DND-41 (cell line): Measurements from ENCODE around the gene ABLIM2.

ENCODE experiments used
- ATAC-seq: fragments of 200-7000 bp; cut with Tn5 transposase; 3 replicates; pipeline ENCODE4 v1.9.1; 2021; ENCODE audit warnings: low read depth; ENCODE audit not compliant: insufficient read depth
- DNase-seq: peaks from one replicate; pipeline ENCODE4 v3.0.0-alpha.2; 2020
- H2AFZ ChIP-seq: 2 replicates; pipeline ENCODE4 v1.6.0; 2012; ENCODE audit warnings: low read depth, low read length
- H3K27ac ChIP-seq: 2 replicates; pipeline ENCODE4 v1.5.1; 2012; ENCODE audit warnings: low read length, inconsistent platforms
- H3K27me3 ChIP-seq: fragments of 200-600 bp; sonication (generic); 2 replicates; pipeline ENCODE4 v1.6.0; 2012; ENCODE audit warnings: low read length, mild to moderate bottlenecking, inconsistent platforms; ENCODE audit not compliant: insufficient read depth, poor library complexity
- H3K36me3 ChIP-seq: 2 replicates; pipeline ENCODE4 v1.5.1; 2012; ENCODE audit warnings: low read length, inconsistent platforms; ENCODE audit not compliant: insufficient read depth
- H3K4me1 ChIP-seq: 2 replicates; pipeline ENCODE4 v1.5.1; 2012; ENCODE audit warnings: mild to moderate bottlenecking, low read length; ENCODE audit not compliant: insufficient read depth
- H3K4me2 ChIP-seq: 2 replicates; pipeline ENCODE4 v1.6.0; 2012; ENCODE audit warnings: mild to moderate bottlenecking, moderate library complexity, low read length, inconsistent platforms; ENCODE audit not compliant: insufficient read depth
- H3K4me3 ChIP-seq, 2 experiments: fragments of 200-600 bp in 1 of 2; shearing (Covaris generic) in 1 of 2; 2 replicates each; pipeline ENCODE4 v1.5.1; 2012 to 2016; ENCODE audit warnings: inconsistent platforms in 2 of 2, low read length in 2 of 2, mild to moderate bottlenecking in 2 of 2, low read depth in 1 of 2, moderate library complexity in 1 of 2
- H3K79me2 ChIP-seq: 2 replicates; pipeline ENCODE4 v1.6.0; 2012; ENCODE audit warnings: low read length, inconsistent platforms; ENCODE audit not compliant: insufficient read depth
- H3K9ac ChIP-seq: 2 replicates; pipeline ENCODE4 v1.6.0; 2012; ENCODE audit warnings: low read depth, mild to moderate bottlenecking, inconsistent platforms, low read length, moderate library complexity
- H3K9me3 ChIP-seq: 2 replicates; pipeline ENCODE4 v1.5.1; 2012; ENCODE audit warnings: low read length, moderate library complexity, mild to moderate bottlenecking, inconsistent platforms; ENCODE audit not compliant: insufficient read depth, severe bottlenecking
- H4K20me1 ChIP-seq: 2 replicates; pipeline ENCODE4 v1.6.0; 2012; ENCODE audit warnings: low read length; ENCODE audit not compliant: insufficient read depth
- EZH2 ChIP-seq: IDR thresholded peaks from 3 replicates; pipeline ENCODE4 v1.6.1; 2012; ENCODE audit warnings: borderline replicate concordance, low read depth, mild to moderate bottlenecking, moderate library complexity, low read length, inconsistent platforms; ENCODE audit not compliant: severe bottlenecking
- TF ChIP-seq, protein P1 (sequence below): IDR thresholded peaks from 2 replicates; pipeline ENCODE4 v1.5.1; 2012; ENCODE audit warnings: borderline replicate concordance, low read length, moderate library complexity, mild to moderate bottlenecking; ENCODE audit not compliant: poor library complexity, severe bottlenecking; ENCODE audit errors: extremely low read depth

ABLIM2 gene

DNA sequence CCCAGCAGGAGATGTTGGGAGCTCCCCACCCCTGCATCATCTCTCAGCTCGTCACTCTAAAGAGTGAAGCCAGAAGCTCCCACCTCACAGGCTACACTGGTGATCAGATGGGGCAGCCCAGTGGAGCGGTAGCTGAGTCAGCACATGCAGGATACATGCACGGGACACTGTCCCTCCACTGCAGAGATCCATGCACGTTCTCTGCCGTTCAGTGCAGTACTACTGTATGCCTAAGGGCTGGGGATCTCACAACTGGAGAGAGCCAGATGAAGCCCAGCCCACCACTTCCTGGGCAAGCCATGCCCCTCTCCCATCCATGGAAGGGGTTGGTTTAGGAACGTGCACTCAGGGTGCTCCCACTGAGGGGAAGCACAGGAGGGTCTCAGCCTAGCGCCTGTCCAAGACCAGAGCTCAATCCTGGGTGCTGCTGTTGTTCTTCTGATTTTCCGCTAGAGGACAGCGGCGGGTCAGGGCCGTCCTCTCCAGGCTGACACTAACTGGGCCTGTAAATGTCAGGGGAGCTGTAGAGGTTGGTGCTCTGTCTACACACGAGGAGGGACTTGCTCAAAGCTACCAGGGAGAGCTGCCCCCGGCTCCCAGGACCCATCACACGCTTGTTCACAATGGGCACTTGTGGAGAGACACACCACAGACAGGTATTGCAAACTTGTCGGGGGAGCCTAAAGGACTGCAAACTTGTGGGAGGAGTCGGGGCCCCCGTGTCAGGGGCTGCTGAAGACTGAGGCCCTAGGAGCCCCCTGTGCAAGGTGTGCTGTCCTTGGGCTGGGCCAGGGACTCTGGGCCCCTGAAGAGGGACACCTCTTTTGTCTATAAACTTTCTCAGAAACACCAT, 18.2 kb upstream of the ABLIM2 start:
- H3K79me2 ChIP-seq: no peaks in the 10 kb centered on the region
- no peak overlapping the region for H2AFZ ChIP-seq
- H3K36me3 ChIP-seq: no peaks in the 10 kb centered on the region
- H3K4me1 ChIP-seq: peaks cover 12% of the 10 kb centered on the region
- ATAC-seq (peak; percentile 98), DNase-seq (peak; percentile 73)
- H4K20me1 ChIP-seq: 0 out of 2 replicates have a peak, but pooled peaks cover 4% of the 10 kb centered on the region
- H3K9me3 ChIP-seq: no peaks in the 10 kb centered on the region
- no peak for TF ChIP-seq EZH2
- TF ChIP-seq, protein P1, sequence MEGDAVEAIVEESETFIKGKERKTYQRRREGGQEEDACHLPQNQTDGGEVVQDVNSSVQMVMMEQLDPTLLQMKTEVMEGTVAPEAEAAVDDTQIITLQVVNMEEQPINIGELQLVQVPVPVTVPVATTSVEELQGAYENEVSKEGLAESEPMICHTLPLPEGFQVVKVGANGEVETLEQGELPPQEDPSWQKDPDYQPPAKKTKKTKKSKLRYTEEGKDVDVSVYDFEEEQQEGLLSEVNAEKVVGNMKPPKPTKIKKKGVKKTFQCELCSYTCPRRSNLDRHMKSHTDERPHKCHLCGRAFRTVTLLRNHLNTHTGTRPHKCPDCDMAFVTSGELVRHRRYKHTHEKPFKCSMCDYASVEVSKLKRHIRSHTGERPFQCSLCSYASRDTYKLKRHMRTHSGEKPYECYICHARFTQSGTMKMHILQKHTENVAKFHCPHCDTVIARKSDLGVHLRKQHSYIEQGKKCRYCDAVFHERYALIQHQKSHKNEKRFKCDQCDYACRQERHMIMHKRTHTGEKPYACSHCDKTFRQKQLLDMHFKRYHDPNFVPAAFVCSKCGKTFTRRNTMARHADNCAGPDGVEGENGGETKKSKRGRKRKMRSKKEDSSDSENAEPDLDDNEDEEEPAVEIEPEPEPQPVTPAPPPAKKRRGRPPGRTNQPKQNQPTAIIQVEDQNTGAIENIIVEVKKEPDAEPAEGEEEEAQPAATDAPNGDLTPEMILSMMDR: peak; percentile 93
- no peak overlapping the region for H3K4me3 ChIP-seq
- no peak overlapping the region for H3K27ac ChIP-seq
- H3K9ac ChIP-seq: no peak overlapping the region
- H3K27me3 ChIP-seq: no peaks in the 10 kb centered on the region
- H3K4me2 ChIP-seq: no peak overlapping the region

DNA sequence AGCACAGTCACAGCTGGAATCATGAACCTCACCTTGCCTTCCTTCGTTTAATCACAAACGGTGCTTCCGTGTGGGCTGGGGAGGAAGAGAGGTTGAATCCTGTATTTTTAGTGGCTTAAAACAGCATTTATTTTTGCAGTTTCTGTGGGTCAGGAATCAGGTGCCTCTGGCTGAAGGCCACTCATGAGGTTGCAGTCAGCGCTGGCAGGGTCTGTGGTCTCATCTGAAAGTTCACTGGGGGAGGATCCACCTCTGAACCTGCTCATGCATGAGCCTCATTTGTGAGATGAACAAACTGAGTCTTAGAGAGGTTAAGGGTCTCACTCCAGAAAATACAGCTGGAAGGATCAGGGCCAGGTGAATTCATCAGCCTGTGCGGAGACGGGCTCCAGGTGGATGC, 17.1 kb upstream of the ABLIM2 start:
- H4K20me1 ChIP-seq: 0 out of 2 replicates have a peak, but pooled peaks cover 4% of the 10 kb centered on the region
- no peak overlapping the region for H3K4me2 ChIP-seq
- no peaks in the 10 kb centered on the region for H3K27me3 ChIP-seq
- DNase-seq (no peak), ATAC-seq (no peak)
- H3K27ac ChIP-seq: no peak overlapping the region
- H3K9ac ChIP-seq: no peak overlapping the region
- no peaks in the 10 kb centered on the region for H3K9me3 ChIP-seq
- no peak overlapping the region for H3K4me3 ChIP-seq
- H2AFZ ChIP-seq: no peak overlapping the region
- peaks cover 12% of the 10 kb centered on the region for H3K4me1 ChIP-seq
- H3K36me3 ChIP-seq: no peaks in the 10 kb centered on the region
- H3K79me2 ChIP-seq: no peaks in the 10 kb centered on the region
- no peak for TF ChIP-seq EZH2

- H3K79me2 ChIP-seq: no peaks in the 10 kb centered on the region
- no peaks in the 10 kb centered on the region for H3K36me3 ChIP-seq
- H3K27ac ChIP-seq: no peak overlapping the region
- H3K9ac ChIP-seq: no peak overlapping the region
- TF ChIP-seq, protein P1: no peak
- no peak for TF ChIP-seq EZH2
- H2AFZ ChIP-seq: no peak overlapping the region
- no peak overlapping the region for H3K4me2 ChIP-seq
- 0 out of 2 replicates have a peak, but pooled peaks cover 4% of the 10 kb centered on the region for H4K20me1 ChIP-seq
- H3K4me3 ChIP-seq: no peak overlapping the region
- DNase-seq: no peak
- ATAC-seq: no peak
- H3K9me3 ChIP-seq: no peaks in the 10 kb centered on the region
- H3K27me3 ChIP-seq: no peaks in the 10 kb centered on the region
- H3K4me1 ChIP-seq: peaks cover 12% of the 10 kb centered on the region
Measured at GRCh38 chr4:8174970-8175369, 16.4 kb upstream of the ABLIM2 start.

DNA sequence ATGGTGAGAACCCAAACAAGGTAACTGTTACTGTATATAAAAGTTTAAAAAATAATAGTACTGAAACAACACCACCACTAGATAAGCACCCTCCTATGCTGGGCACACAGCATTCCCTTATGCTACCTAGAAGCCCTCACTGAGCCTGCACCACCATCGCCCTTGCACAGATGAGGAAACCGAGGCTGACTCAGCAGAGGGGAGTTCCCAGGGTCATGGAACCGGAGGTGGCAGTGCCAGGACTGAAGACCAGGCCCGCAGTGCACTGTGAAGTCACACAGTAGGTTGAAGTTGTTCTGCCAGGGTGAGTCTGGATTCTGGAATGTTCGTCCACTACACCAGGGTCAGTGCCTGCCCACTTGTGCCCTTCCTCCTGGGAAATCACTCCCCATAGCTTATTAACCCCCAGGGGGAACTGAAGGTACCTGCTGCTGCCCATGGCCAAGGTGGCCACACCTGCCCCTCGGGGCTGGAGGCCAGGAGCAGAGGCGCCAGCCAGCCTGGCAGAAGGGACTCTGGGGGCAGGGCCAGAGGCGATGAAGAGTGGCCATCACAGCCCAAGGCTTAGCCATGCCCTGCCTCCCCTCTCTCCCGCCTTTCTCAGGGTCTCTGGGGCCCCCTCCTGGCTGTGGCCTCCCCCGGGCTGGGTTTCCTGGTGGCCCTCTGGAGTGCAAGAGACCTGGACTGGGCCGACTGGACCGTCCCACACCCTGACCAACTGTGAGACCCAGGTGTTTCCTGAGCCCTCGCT, 15.1 kb upstream of the ABLIM2 start:
- Histone ChIP-seq H3K4me1 (peaks cover 12% of the 10 kb centered on the region), H3K4me3 (no peak overlapping the region), H3K27me3 (no peaks in the 10 kb centered on the region), H3K36me3 (no peaks in the 10 kb centered on the region), H4K20me1 (0 out of 2 replicates have a peak, but pooled peaks cover 4% of the 10 kb centered on the region), H2AFZ (no peak overlapping the region), H3K79me2 (no peaks in the 10 kb centered on the region), H3K4me2 (no peak overlapping the region), H3K9ac (no peak overlapping the region), H3K27ac (no peak overlapping the region), H3K9me3 (peaks cover 4% of the 10 kb centered on the region)
- no peak for TF ChIP-seq EZH2
- TF ChIP-seq, protein P1: peak; percentile 3
- ATAC-seq (no peak), DNase-seq (no peak)
